NCI-H446 treated with DMSO at 0.1 percent for 48 hours (cell line): Measurements from ENCODE around the gene RARRES2.
"Not testable (repeated sequence)": the region's sequence is repeated elsewhere in the genome, so short reads cannot be mapped to it uniquely, and the experiment has no call there.

Experiments
- DNase-seq: peaks from one replicate; lab custom pipeline; 2025; lab: John Stamatoyannopoulos, UW

Gene RARRES2

GRCh38 chr7:150317748-150318444, 23.5 kb downstream of the RARRES2 start:
- DNase-seq: peak; percentile 14

- not testable (repeated sequence) for DNase-seq
Measured at GRCh38 chr7:150316987-150317386, 24.4 kb downstream of the RARRES2 start.

- no peak for DNase-seq
Measured at GRCh38 chr7:150314639-150315239, 26.7 kb downstream of the RARRES2 start.

GRCh38 chr7:150313870-150314269, 27.6 kb downstream of the RARRES2 start:
- no peak for DNase-seq

- no peak for DNase-seq
Measured at GRCh38 chr7:150313367-150313809, 28.0 kb downstream of the RARRES2 start.

GRCh38 chr7:150312649-150313366, 28.6 kb downstream of the RARRES2 start:
- DNase-seq: not testable (repeated sequence)

- DNase-seq: no peak
Measured at GRCh38 chr7:150311711-150312110, 29.7 kb downstream of the RARRES2 start.

- no peak for DNase-seq
Measured at GRCh38 chr7:150311146-150311545, 30.3 kb downstream of the RARRES2 start.

- no peak for DNase-seq
Measured at GRCh38 chr7:150308575-150308974, 32.9 kb downstream of the RARRES2 start.

- DNase-seq: no peak
Measured at GRCh38 chr7:150307904-150308303, 33.5 kb downstream of the RARRES2 start.

GRCh38 chr7:150307129-150307528, 34.3 kb downstream of the RARRES2 start:
- no peak for DNase-seq

GRCh38 chr7:150306377-150306776, 35.1 kb downstream of the RARRES2 start:
- not testable (repeated sequence) for DNase-seq

GRCh38 chr7:150305903-150306284, 35.5 kb downstream of the RARRES2 start:
- not testable (repeated sequence) for DNase-seq

GRCh38 chr7:150305259-150305902, 36.0 kb downstream of the RARRES2 start:
- not testable (repeated sequence) for DNase-seq

- not testable (repeated sequence) for DNase-seq
Measured at GRCh38 chr7:150304499-150305258, 36.8 kb downstream of the RARRES2 start.

- not testable (repeated sequence) for DNase-seq
Measured at GRCh38 chr7:150302908-150303310, 38.5 kb downstream of the RARRES2 start.

- DNase-seq: not testable (repeated sequence)
Measured at GRCh38 chr7:150297978-150298377, 43.5 kb downstream of the RARRES2 start.

- not testable (repeated sequence) for DNase-seq
Measured at GRCh38 chr7:150296802-150297201, 44.6 kb downstream of the RARRES2 start.

GRCh38 chr7:150295614-150296013, 45.8 kb downstream of the RARRES2 start:
- not testable (repeated sequence) for DNase-seq

- DNase-seq: not testable (repeated sequence)
Measured at GRCh38 chr7:150295027-150295426, 46.4 kb downstream of the RARRES2 start.

GRCh38 chr7:150290317-150290716, 51.1 kb downstream of the RARRES2 start:
- DNase-seq: not testable (repeated sequence)

GRCh38 chr7:150288816-150289215, 52.6 kb downstream of the RARRES2 start:
- not testable (repeated sequence) for DNase-seq
